Left ventricle myocardium inferior (tissue), 1 donor: Measurements from ENCODE around the gene KCNQ1. TPM values are rescaled to one million over a fixed set of nuclear protein-coding genes. Genes with fewer than 3 reads are reported as not detected.

Experiments
- DNase-seq: peaks from one replicate; pipeline ENCODE4 v3.0.0-alpha.2; 2020
- H3K27ac ChIP-seq: fragments of 200-600 bp; replicated peaks from 2 replicates; pipeline ENCODE4 v1.8.0; 2021
- H3K27me3 ChIP-seq: fragments of 200-600 bp; 2 replicates; pipeline ENCODE4 v1.8.0; 2021; ENCODE audit warnings: low read depth
- H3K36me3 ChIP-seq: fragments of 200-600 bp; 2 replicates; pipeline ENCODE4 v1.8.0; 2021
- H3K4me1 ChIP-seq: fragments of 200-600 bp; 2 replicates; pipeline ENCODE4 v1.8.0; 2021
- H3K4me3 ChIP-seq: fragments of 200-600 bp; 2 replicates; pipeline ENCODE4 v1.8.0; 2021; ENCODE audit warnings: mild to moderate bottlenecking, moderate library complexity
- H3K9me3 ChIP-seq: fragments of 200-600 bp; replicated peaks from 2 replicates; pipeline ENCODE4 v1.8.0; 2021
- CTCF ChIP-seq: fragments of 200-600 bp; IDR thresholded peaks from 2 replicates; pipeline ENCODE4 v1.8.0; 2021; ENCODE audit warnings: antibody characterized with exemption, mild to moderate bottlenecking, borderline replicate concordance
- intact Hi-C: fragments of 100-400 bp; cut with micrococcal nuclease; formaldehyde crosslinking; loops from one replicate; pipeline ENCODE4 v1.11.0; 2022
- total RNA-seq: library from RNA; stranded (reverse); fragmentation: NEBNext Ultra II Directional; extraction: Animal tissue kit (Norgen Biotek cat#: 25700); gene quantifications from one replicate; pipeline ENCODE4 v1.2.1, GENCODE V29; 2021
- donor health status: DM: no; HTN: yes; CAD: no; lungs with severe emphysema.

The KCNQ1 gene
- total RNA-seq, 1 donor from 2014 or later, result 41.8 TPM

- peaks cover 7% of the 10 kb centered on the region for H3K9me3 ChIP-seq
- peak; percentile 3 for DNase-seq
- intact Hi-C loops, result no loop called here
Observed at GRCh38 chr11:2704356-2704755, 259.5 kb downstream of the KCNQ1 start.

DNA sequence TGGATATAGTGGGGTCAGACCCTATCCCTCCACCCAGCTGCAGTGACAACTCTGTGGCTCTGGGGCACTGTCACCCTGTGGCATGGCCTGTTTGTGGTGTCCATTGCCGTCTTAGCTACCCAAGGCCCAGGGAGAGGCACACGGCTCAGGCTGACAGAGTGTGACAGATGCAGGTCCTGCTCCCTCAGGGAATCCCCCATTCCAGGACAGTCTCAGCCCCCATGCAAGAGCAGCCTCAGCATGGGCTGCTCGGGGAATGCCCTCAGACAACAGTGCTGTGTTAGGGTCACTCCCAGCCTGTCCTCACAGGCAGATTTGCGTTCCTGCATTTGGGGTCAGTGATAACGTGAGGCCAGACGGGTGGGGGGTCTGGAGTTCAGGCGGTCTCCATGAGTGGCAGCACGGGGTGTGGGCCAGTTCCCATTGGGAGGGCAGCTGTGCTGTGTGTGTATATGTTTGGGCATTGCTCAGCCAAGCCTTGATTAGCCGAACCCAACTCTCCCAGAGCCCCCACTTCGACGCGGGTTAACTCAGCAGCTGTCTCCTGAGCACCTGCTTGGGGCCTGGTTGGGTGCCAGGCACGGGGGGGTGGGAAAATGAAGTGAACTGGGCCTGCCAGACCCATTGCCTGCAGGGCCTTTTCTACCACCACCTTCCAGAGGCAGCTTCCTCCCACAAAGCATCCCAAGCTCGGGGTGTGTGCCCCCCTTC is 260.2 kb downstream of the KCNQ1 start:
- intact Hi-C loops, result no loop called here
- Histone ChIP-seq H3K4me1 (peaks cover 24% of the 10 kb centered on the region), H3K27ac (no peak overlapping the region), H3K36me3 (no peaks in the 10 kb centered on the region), H3K4me3 (no peak overlapping the region), H3K27me3 (no peaks in the 10 kb centered on the region), H3K9me3 (peaks cover 10% of the 10 kb centered on the region)
- no peak for TF ChIP-seq CTCF
- DNase-seq, result no peak

More at GRCh38 chr11:2704356-2704755, 259.5 kb downstream of the KCNQ1 start:
- TF ChIP-seq CTCF, result no peak
- Histone ChIP-seq H3K4me3 (no peak overlapping the region), H3K36me3 (no peaks in the 10 kb centered on the region), H3K27ac (no peak overlapping the region), H3K4me1 (peaks cover 24% of the 10 kb centered on the region), H3K27me3 (no peaks in the 10 kb centered on the region)

- intact Hi-C loops, result no loop called here
Observed at GRCh38 chr11:2706321-2706720, 261.5 kb downstream of the KCNQ1 start.

GRCh38 chr11:2707736-2708135 is 262.9 kb downstream of the KCNQ1 start:
- TF ChIP-seq CTCF, result no peak
- Histone ChIP-seq H3K4me1 (peaks cover 13% of the 10 kb centered on the region), H3K27ac (peak overlapping the region; percentile 67), H3K27me3 (no peaks in the 10 kb centered on the region), H3K9me3 (peaks cover 18% of the 10 kb centered on the region), H3K36me3 (no peaks in the 10 kb centered on the region), H3K4me3 (no peak overlapping the region)
- no peak for DNase-seq
- intact Hi-C loops, result no loop called here

More at GRCh38 chr11:2706321-2706720, 261.5 kb downstream of the KCNQ1 start:
- no peaks in the 10 kb centered on the region for H3K27me3 ChIP-seq
- DNase-seq, result no peak
- peaks cover 18% of the 10 kb centered on the region for H3K9me3 ChIP-seq
- TF ChIP-seq CTCF, result no peak
- H3K36me3 ChIP-seq, result no peaks in the 10 kb centered on the region
- no peak overlapping the region for H3K4me3 ChIP-seq
- H3K4me1 ChIP-seq, result peaks cover 13% of the 10 kb centered on the region
- no peak overlapping the region for H3K27ac ChIP-seq

DNA sequence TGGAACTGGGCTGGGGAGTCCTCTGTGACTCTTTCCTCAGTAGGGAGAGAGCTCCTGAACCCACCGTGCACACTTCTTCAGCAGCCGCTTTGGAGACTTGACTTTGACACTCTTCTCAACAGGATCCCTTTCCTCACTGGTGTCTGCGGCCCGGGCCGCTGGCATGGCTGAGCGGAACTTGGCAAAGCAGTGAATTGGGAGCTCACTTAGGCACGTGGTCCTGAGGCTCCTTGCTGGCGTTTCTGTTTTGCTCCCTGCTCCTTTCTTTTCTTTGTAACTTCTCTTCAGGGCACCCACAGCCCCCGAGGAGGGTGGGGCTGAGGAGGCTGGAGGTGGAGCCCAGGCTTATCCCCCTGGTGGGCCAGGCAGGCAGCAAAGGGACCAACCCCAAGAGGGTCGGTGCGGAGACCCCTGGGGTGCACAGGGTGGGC is 263.4 kb downstream of the KCNQ1 start:
- peak; percentile 40 for DNase-seq
- no peaks in the 10 kb centered on the region for H3K27me3 ChIP-seq
- peaks cover 13% of the 10 kb centered on the region for H3K4me1 ChIP-seq
- peaks cover 18% of the 10 kb centered on the region for H3K9me3 ChIP-seq
- H3K4me3 ChIP-seq, result no peak overlapping the region
- no peak for TF ChIP-seq CTCF
- intact Hi-C loops, result no loop called here
- no peaks in the 10 kb centered on the region for H3K36me3 ChIP-seq
- H3K27ac ChIP-seq, result peak overlapping the region; percentile 67
